GM23338 (cell line): ENCODE measurements around the gene RAB44. TPM values are rescaled to one million over a fixed set of nuclear protein-coding genes. Genes with fewer than 3 reads are reported as not detected.

Experiments
- ATAC-seq: fragments of 200-7000 bp; cut with Tn5 transposase; 3 replicates; pipeline ENCODE4 v1.9.1; 2020
- DNase-seq: peaks from one replicate; pipeline ENCODE4 v3.0.0-alpha.2; 2015; ENCODE audit warnings: low spot score
- H2AFZ ChIP-seq: fragments of 200-600 bp; sonication (generic); 2 replicates; pipeline ENCODE4 v1.8.0; 2016; ENCODE audit warnings: antibody characterized with exemption, mild to moderate bottlenecking, moderate library complexity
- H3F3A ChIP-seq: fragments of 200-600 bp; sonication (generic); replicated peaks from 2 replicates; pipeline ENCODE4 v1.8.0; 2017; ENCODE audit warnings: antibody characterized with exemption, mixed run types, low read depth
- H3K27ac ChIP-seq: fragments of 200-600 bp; sonication (generic); 2 replicates; pipeline ENCODE4 v1.6.1; 2016; ENCODE audit warnings: low read depth
- H3K27me3 ChIP-seq: fragments of 200-600 bp; sonication (generic); 2 replicates; pipeline ENCODE4 v1.8.0; 2016; ENCODE audit warnings: mild to moderate bottlenecking, mixed run types, moderate library complexity; ENCODE audit not compliant: insufficient read depth
- H3K36me3 ChIP-seq: fragments of 200-600 bp; sonication (generic); 2 replicates; pipeline ENCODE4 v1.8.0; 2016; ENCODE audit warnings: mild to moderate bottlenecking; ENCODE audit not compliant: insufficient read depth
- H3K4me1 ChIP-seq: fragments of 200-600 bp; sonication (generic); 2 replicates; pipeline ENCODE4 v1.8.0; 2016; ENCODE audit warnings: mild to moderate bottlenecking, moderate library complexity; ENCODE audit not compliant: insufficient read depth
- H3K4me2 ChIP-seq: fragments of 200-600 bp; sonication (generic); 2 replicates; pipeline ENCODE4 v1.7.1; 2017; ENCODE audit warnings: mixed run types
- H3K4me3 ChIP-seq: fragments of 200-600 bp; sonication (generic); 2 replicates; pipeline ENCODE4 v1.6.1; 2016; ENCODE audit warnings: mixed run types
- H3K79me2 ChIP-seq: fragments of 200-600 bp; sonication (generic); replicated peaks from 2 replicates; pipeline ENCODE4 v1.8.0; 2017; ENCODE audit warnings: mild to moderate bottlenecking; ENCODE audit not compliant: insufficient read depth
- H3K9me2 ChIP-seq: fragments of 200-600 bp; sonication (generic); 2 replicates; pipeline ENCODE4 v1.8.0; 2017; ENCODE audit not compliant: insufficient read depth
- H4K20me1 ChIP-seq: fragments of 200-600 bp; sonication (generic); replicated peaks from 2 replicates; pipeline ENCODE4 v1.8.0; 2017; ENCODE audit warnings: mild to moderate bottlenecking; ENCODE audit not compliant: insufficient read depth
- H3K27ac Mint-ChIP-seq: 2 replicates; pipeline ENCODE4 v1.8.0; 2020; ENCODE audit warnings: inconsistent platforms, mild to moderate bottlenecking, moderate library complexity, mixed read lengths
- H3K27me3 Mint-ChIP-seq: 3 replicates; pipeline ENCODE4 v1.8.0; 2022; ENCODE audit warnings: low read depth, mild to moderate bottlenecking, moderate library complexity, mixed read lengths, inconsistent platforms; ENCODE audit not compliant: insufficient read depth, poor library complexity
- H3K36me3 Mint-ChIP-seq: 3 replicates; pipeline ENCODE4 v1.8.0; 2021; ENCODE audit warnings: low read depth, mild to moderate bottlenecking, inconsistent platforms, moderate library complexity, mixed read lengths
- H3K4me1 Mint-ChIP-seq: 3 replicates; pipeline ENCODE4 v1.8.0; 2020; ENCODE audit warnings: mild to moderate bottlenecking, inconsistent platforms, mixed read lengths
- H3K4me3 Mint-ChIP-seq: 3 replicates; pipeline ENCODE4 v1.8.0; 2021; ENCODE audit warnings: moderate library complexity, mild to moderate bottlenecking, inconsistent platforms, mixed read lengths
- H3K9me3 Mint-ChIP-seq: 3 replicates; pipeline ENCODE4 v1.8.0; 2020; ENCODE audit warnings: moderate library complexity, mild to moderate bottlenecking, inconsistent platforms, mixed read lengths
- CREB1 ChIP-seq: fragments of 250-450 bp; sonication (Bioruptor Pico); IDR thresholded peaks from 2 replicates; pipeline ENCODE4 v1.5.0; 2020; ENCODE audit warnings: low read depth, mild to moderate bottlenecking, moderate library complexity
- EZH2 ChIP-seq: fragments of 200-600 bp; sonication (generic); IDR thresholded peaks from one replicate; pipeline ENCODE4 v1.8.0; 2017; ENCODE audit warnings: antibody characterized with exemption, mild to moderate bottlenecking, low read depth; ENCODE audit not compliant: unreplicated experiment
- JUNB ChIP-seq: IDR thresholded peaks from one replicate; pipeline ENCODE4 v1.6.1; 2016; ENCODE audit warnings: antibody characterized with exemption; ENCODE audit not compliant: unreplicated experiment
- REST ChIP-seq: IDR thresholded peaks from one replicate; pipeline ENCODE4 v1.6.1; 2018; ENCODE audit warnings: antibody characterized with exemption; ENCODE audit not compliant: unreplicated experiment
- ZNF331 ChIP-seq: fragments of 250-450 bp; sonication (Bioruptor Pico); IDR thresholded peaks from 2 replicates; pipeline ENCODE4 v1.5.0; 2020; ENCODE audit warnings: low read depth, mild to moderate bottlenecking, moderate library complexity
- polyA plus RNA-seq: library from polyadenylated mRNA; unstranded; fragments of >200 nt; fragmentation: Nextera tagmentation; extraction: Ambion mirVana; gene quantifications from 2 replicates; pipeline ENCODE4 v1.2.1, GENCODE V29; 2016
- total RNA-seq: library from RNA; depleted of rRNA; stranded (reverse); fragments of >200 nt; shearing (Covaris generic); gene quantifications from 2 replicates; pipeline ENCODE4 v1.2.3, GENCODE V29; 2014
- TF ChIP-seq, protein P1 (sequence below): fragments of 250-450 bp; sonication (Bioruptor Pico); IDR thresholded peaks from 2 replicates; pipeline ENCODE4 v1.5.0; 2020; ENCODE audit warnings: mild to moderate bottlenecking, moderate library complexity

Gene RAB44
- total and polyA plus RNA-seq, 2 experiments from 2014 or later, result not detected

GRCh38 chr6:36744304-36744673, 46.7 kb downstream of the RAB44 start (continued):
- TF ChIP-seq, protein P1, sequence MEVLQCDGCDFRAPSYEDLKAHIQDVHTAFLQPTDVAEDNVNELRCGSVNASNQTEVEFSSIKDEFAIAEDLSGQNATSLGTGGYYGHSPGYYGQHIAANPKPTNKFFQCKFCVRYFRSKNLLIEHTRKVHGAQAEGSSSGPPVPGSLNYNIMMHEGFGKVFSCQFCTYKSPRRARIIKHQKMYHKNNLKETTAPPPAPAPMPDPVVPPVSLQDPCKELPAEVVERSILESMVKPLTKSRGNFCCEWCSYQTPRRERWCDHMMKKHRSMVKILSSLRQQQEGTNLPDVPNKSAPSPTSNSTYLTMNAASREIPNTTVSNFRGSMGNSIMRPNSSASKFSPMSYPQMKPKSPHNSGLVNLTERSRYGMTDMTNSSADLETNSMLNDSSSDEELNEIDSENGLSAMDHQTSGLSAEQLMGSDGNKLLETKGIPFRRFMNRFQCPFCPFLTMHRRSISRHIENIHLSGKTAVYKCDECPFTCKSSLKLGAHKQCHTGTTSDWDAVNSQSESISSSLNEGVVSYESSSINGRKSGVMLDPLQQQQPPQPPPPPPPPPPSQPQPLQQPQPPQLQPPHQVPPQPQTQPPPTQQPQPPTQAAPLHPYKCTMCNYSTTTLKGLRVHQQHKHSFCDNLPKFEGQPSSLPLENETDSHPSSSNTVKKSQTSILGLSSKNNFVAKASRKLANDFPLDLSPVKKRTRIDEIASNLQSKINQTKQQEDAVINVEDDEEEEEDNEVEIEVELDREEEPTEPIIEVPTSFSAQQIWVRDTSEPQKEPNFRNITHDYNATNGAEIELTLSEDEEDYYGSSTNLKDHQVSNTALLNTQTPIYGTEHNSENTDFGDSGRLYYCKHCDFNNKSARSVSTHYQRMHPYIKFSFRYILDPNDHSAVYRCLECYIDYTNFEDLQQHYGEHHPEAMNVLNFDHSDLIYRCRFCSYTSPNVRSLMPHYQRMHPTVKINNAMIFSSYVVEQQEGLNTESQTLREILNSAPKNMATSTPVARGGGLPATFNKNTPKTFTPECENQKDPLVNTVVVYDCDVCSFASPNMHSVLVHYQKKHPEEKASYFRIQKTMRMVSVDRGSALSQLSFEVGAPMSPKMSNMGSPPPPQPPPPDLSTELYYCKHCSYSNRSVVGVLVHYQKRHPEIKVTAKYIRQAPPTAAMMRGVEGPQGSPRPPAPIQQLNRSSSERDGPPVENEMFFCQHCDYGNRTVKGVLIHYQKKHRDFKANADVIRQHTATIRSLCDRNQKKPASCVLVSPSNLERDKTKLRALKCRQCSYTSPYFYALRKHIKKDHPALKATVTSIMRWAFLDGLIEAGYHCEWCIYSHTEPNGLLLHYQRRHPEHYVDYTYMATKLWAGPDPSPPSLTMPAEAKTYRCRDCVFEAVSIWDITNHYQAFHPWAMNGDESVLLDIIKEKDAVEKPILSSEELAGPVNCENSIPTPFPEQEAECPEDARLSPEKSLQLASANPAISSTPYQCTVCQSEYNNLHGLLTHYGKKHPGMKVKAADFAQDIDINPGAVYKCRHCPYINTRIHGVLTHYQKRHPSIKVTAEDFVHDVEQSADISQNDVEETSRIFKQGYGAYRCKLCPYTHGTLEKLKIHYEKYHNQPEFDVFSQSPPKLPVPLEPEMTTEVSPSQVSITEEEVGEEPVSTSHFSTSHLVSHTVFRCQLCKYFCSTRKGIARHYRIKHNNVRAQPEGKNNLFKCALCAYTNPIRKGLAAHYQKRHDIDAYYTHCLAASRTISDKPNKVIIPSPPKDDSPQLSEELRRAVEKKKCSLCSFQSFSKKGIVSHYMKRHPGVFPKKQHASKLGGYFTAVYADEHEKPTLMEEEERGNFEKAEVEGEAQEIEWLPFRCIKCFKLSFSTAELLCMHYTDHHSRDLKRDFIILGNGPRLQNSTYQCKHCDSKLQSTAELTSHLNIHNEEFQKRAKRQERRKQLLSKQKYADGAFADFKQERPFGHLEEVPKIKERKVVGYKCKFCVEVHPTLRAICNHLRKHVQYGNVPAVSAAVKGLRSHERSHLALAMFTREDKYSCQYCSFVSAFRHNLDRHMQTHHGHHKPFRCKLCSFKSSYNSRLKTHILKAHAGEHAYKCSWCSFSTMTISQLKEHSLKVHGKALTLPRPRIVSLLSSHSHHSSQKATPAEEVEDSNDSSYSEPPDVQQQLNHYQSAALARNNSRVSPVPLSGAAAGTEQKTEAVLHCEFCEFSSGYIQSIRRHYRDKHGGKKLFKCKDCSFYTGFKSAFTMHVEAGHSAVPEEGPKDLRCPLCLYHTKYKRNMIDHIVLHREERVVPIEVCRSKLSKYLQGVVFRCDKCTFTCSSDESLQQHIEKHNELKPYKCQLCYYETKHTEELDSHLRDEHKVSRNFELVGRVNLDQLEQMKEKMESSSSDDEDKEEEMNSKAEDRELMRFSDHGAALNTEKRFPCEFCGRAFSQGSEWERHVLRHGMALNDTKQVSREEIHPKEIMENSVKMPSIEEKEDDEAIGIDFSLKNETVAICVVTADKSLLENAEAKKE (CRISPR knock-in tag), result no peak

- no peaks in the 10 kb centered on the region for H3K36me3 Mint-ChIP-seq
- ATAC-seq (no peak), DNase-seq (no peak)
- Histone ChIP-seq H4K20me1 (no peaks in the 10 kb centered on the region), H3K79me2 (no peaks in the 10 kb centered on the region), H3F3A (no peaks in the 10 kb centered on the region), H3K4me2 (no peak overlapping the region), H3K27me3 (no peaks in the 10 kb centered on the region), H3K4me1 (no peaks in the 10 kb centered on the region), H2AFZ (no peak overlapping the region), H3K4me3 (no peak overlapping the region), H3K36me3 (no peaks in the 10 kb centered on the region), H3K9me2 (no peaks in the 10 kb centered on the region), H3K27ac (no peak overlapping the region)
- peaks cover 6% of the 10 kb centered on the region; the same call in 2 of the 3 replicates for H3K4me1 Mint-ChIP-seq
- peaks cover 11% of the 10 kb centered on the region; the same call in 2 of the 3 replicates for H3K9me3 Mint-ChIP-seq
- no peak overlapping the region for H3K27ac Mint-ChIP-seq
- H3K27me3 Mint-ChIP-seq, result peaks cover 18% of the 10 kb centered on the region
- no peak overlapping the region for H3K4me3 Mint-ChIP-seq
- TF ChIP-seq JUNB (no peak), REST (no peak), ZNF331 (CRISPR knock-in tag) (no peak), EZH2 (no peak), CREB1 (no peak)
- TF ChIP-seq, protein P1 (CRISPR knock-in tag), result no peak
These were observed 47.7 kb downstream of the RAB44 start for GRCh38 chr6:36745283-36745682.
